Embryonic facial prominence (tissue), 1 donor: Measurements from ENCODE around the gene PSMD2.

Experiments used
- DNase-seq: peaks from one replicate; pipeline ENCODE4 v3.0.0-alpha.2; 2016; ENCODE audit errors: extremely low spot score

PSMD2 gene

GRCh38 chr3:184357248-184358123 lies 58.4 kb downstream of the PSMD2 start:
- no peak for DNase-seq

GRCh38 chr3:184358124-184358767 lies 59.2 kb downstream of the PSMD2 start:
- no peak for DNase-seq
